ENCODE measurements around the gene HRH3.

The HRH3 gene

DNA sequence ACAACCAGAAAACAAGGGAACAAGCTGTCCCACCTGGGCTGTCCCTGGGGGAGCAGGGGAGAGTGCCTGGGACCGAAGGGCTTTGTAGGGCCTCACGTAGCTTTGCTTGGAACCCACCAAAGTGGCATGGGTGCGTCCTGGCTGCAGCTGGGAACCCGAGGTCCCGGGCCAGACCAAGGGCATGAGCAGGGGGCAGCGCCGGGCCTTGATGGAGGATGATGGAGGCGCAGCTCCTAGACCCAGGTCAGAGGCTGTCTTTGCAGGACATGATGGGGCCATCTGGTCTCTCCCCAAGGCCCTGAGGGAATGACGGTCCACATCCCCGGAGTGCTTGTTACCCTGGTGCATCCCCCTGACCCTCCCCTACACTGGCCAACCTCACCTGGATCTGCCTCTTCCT lies 10.6 kb upstream of the HRH3 start:
- DNase-seq (ENCODE audit: low spot score) (no peak), FAIRE-seq (no peak)

DNA sequence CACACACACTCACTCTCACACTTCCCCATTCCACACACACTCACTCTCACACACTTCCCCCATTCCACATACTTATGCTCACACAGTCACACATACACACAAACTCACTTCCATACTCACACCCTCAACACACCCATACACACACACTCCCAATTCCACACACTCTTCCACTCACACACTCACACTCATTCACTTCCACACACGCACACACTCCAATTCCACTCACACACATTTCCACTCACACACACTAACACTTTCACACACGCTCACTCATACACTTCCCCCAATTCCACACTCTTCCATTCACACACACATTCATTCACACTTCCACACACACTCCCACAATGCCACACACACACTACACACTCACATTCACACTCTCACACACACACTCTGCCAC lies 10.2 kb upstream of the HRH3 start:
- DNase-seq (ENCODE audit: low spot score) (no peak), FAIRE-seq (no peak)

GRCh38 chr20:62229667-62230066 lies 9.6 kb upstream of the HRH3 start:
- FAIRE-seq (peak; percentile 98), DNase-seq (ENCODE audit: low spot score) (no peak)

DNA sequence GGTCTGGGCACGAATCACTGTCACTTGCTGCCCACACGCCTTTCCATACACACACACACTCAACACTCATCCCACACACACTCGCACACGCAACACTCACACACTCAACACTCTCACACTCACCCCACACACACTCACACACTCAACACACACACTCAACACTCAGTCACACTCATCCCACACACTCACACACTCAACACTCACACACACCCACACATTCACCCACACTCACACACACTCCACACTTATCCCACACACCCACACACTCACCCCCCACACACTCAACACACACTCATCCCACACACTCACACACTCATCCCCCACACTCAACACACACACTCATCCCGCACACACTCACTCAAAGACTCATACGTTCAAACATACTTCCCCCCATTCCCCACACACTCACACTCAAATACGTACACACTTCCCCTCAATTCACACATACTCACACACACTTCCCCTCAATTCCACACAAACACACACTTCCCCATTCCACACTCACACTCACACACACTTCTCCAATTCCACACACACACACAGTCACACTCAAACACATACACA lies 9.0 kb upstream of the HRH3 start:
- peak; percentile 95 for FAIRE-seq
- no peak for DNase-seq (ENCODE audit: low spot score)

- peak; percentile 52 for DNase-seq (ENCODE audit: low spot score)
- no peak for FAIRE-seq
Observed at GRCh38 chr20:62227977-62228958, 8.2 kb upstream of the HRH3 start.

DNA sequence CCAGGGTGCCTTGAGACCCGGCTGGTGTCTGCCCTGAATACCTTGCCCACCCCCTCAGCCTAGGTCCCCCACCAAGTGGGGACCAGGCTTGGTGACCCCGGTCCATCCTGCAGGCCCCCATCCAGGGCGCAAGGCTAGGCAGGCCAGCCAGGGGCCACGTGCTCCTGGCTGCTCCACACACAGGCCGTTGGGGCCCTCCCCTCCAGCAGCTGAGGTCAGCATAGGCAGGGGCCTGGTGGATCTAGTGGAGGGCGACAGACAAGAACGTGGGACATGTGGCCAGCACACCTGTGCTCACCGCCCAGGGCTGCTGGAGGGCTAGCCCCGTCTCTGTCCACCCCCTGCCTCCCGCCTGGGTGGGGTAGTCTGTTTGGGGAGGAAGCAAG lies 7.5 kb upstream of the HRH3 start:
- no peak for FAIRE-seq
- DNase-seq (ENCODE audit: low spot score): no peak

GRCh38 chr20:62226707-62227590 lies 6.9 kb upstream of the HRH3 start:
- FAIRE-seq (no peak), DNase-seq (ENCODE audit: low spot score) (no peak)

DNA sequence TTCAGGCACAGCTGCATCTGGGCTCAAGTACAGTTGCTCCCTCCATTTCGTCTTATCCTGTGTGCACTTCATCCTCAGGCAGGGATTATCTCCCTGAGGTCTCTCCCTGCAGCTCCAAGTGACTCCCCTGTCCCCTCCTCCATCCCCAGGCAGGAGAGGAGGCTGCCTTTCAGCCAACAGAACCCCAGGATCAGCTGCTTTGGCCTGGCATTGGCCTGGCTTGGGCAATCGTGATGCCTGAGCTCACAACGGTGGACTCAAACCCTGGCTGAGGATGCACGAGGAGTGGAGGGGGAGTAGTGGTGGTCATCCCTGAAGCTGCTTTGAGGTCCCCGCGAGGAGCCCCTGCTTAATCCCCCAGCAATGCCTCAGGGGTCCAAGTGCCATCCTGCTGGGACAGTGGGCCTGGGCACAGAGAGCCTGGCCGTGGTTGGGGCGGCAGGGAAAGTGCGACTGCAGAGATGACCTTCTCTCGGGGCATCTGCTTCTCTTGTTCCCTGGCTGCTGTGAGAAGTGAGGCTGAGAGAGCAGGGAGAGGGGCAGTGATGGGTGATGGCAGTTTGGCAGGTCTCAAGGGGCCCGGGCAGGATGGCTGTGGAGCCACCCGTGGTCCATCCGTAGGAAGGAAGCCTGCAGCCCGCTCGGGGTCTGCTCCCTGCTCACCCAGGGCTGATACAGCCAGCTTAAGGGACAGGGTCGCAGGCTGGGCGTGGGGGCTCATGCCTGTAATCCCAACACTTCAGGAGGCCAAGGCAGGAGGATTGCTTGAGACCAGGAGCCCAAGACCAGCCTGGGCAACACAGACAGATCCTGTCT lies 6.0 kb upstream of the HRH3 start:
- no peak for DNase-seq (ENCODE audit: low spot score)
- no peak for FAIRE-seq

GRCh38 chr20:62225026-62225425 lies 4.9 kb upstream of the HRH3 start:
- FAIRE-seq (no peak), DNase-seq (ENCODE audit: low spot score) (no peak)

DNA sequence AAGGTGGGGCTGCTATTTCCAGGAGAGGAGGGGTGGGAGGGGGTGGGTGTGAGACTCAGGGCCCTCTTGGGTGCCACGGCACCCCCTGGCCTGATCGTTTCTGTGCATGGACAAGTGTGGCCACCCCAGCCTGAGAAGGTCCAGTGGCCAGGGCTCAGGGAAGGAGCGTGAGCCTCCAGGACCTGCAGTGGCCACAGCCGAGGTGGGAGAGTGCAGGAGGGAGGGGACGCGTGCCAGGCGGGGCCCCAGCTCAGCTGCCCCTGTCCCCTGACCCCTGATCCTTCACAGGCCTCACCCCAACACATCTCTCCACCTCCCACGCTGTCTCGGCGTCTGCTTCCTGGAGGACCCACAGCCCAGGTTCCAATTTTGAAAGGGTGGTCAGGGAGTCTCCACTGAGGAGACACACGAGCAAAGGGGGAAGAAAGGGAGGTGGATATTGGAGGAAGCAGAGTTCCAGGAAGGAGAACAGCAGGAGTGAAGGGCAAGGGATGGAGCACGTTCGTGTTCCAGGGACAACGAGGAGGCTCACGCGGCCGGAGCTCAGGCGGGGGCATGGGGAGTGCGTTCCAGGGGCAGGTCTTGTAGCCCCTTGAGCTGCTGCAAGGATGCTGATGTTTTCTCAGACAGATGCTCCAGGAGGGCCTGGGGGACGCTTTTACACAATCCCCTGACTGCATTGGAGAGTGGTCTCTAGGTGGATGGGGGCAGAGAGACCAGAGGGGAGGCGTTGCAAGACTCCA lies 4.2 kb upstream of the HRH3 start:
- DNase-seq (ENCODE audit: low spot score) (no peak), FAIRE-seq (no peak)

DNA sequence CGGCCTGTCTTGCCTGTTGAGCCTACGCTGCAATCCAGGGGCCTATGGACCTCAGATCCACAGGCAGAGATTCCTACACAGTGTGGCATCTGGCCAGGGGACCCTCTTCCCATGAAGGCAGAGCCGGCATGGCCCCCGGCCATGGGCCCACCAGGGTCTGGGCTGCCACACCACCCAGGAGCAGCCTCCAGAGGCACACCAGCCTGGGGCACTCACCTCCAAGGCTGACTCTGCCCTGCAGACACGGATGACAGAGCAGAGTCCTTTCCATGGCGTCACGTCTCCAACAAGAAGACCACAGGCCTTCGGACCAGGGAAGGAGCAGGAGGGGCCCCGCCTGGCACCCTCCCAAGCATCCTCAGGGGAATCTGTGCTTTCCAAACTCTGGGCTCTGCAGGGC lies 3.5 kb upstream of the HRH3 start:
- no peak for DNase-seq (ENCODE audit: low spot score)
- FAIRE-seq: no peak

DNA sequence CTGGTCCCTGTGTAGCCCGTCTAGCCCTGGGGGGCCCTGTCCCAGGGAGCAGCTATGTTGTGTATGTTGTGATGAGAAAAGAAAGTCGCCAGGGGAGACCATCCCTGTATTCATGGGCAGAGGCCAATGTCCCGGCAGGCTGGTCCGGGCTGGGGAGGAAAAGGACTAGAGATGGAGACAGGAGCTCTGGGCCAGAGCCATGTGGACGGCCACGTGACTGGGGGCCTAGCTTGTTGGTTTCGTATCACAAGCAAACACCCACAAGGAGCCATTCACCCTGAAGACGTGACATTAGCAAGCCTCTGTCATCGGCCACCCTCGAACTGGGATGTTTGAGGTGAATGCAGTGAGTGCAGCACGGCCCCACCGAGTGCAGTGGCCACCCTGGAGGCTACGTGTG lies 2.9 kb upstream of the HRH3 start:
- no peak for DNase-seq (ENCODE audit: low spot score)
- FAIRE-seq: no peak

- DNase-seq (ENCODE audit: low spot score): no peak
- no peak for FAIRE-seq
Observed at GRCh38 chr20:62222266-62222850, 2.3 kb upstream of the HRH3 start.

- FAIRE-seq (no peak), DNase-seq (ENCODE audit: low spot score) (no peak)
Observed at GRCh38 chr20:62220666-62221568, 839 bp upstream of the HRH3 start.

DNA sequence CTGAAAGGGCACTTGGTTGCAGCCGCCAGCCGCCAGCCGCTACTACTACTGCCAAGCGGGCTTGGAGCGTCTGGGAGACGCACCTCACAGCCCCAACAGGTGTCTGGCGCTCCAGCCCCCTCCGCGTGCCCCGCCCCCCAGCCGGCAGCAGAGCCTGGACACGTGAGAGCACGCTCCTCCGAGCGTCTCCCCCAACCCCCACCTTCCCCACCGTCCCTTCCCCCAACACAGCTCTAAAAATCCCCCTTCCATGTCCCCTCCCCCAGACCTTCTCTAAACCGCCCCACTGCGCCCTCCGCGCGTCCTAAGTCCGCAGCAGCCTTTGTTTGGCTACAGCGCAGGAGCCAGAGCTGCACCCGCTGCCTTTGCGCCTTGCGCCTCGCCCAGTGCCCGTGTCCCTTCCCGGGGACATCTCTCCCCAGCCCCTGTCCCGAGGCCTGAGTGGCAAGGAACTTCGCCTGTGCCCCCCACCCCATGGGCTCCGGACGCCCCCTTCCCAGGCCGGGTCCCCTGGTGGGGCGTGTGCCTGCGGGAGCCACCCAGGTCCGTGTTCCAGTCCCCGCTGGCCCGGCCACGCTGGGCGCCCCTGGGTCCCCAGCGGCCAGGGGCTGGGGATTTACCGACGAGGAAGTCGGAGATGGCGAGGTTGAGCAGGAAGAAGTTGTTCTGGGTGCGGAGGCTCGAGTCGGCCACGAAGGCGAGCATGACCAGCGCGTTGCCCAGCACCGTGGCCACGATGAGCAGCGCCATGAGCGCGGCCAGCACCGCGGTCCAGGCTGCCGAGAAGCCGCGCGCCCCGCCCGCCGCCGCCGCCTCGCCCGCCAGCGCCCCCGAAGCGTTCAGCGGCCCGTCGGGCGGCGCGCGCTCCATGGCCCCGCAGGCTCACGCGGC lies 732 bp downstream of the HRH3 start:
- FAIRE-seq: peak; percentile 13
- DNase-seq (ENCODE audit: low spot score): no peak

GRCh38 chr20:62217913-62218773 lies 1.9 kb downstream of the HRH3 start:
- FAIRE-seq (peak; percentile 37), DNase-seq (ENCODE audit: low spot score) (no peak)
